ENCODE data around the gene HAUS7.
"Not testable (repeated sequence)": the region's sequence is repeated elsewhere in the genome, so short reads cannot be mapped to it uniquely, and the experiment has no call there.

DNA sequence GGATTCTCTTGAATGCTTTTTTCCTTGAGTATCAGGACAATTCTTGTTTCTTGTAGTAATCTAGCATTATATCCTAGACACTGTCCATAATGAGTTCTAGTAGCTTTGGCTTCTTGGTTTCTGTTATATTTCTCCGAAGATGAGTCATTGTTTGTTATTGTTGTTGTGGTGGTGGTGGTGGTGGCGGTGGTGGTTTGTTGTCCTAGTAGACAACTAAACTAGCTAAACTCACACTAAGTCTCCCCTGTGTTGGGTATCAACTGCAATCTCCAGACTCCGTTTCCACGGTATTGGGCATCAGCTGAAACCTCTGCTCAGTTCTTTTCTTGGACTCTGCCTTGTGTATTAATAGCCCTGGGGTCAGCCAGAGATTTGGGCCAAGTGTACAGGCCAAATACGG lies 66.0 kb downstream of the HAUS7 start:
- TF ChIP-seq, protein P1, sequence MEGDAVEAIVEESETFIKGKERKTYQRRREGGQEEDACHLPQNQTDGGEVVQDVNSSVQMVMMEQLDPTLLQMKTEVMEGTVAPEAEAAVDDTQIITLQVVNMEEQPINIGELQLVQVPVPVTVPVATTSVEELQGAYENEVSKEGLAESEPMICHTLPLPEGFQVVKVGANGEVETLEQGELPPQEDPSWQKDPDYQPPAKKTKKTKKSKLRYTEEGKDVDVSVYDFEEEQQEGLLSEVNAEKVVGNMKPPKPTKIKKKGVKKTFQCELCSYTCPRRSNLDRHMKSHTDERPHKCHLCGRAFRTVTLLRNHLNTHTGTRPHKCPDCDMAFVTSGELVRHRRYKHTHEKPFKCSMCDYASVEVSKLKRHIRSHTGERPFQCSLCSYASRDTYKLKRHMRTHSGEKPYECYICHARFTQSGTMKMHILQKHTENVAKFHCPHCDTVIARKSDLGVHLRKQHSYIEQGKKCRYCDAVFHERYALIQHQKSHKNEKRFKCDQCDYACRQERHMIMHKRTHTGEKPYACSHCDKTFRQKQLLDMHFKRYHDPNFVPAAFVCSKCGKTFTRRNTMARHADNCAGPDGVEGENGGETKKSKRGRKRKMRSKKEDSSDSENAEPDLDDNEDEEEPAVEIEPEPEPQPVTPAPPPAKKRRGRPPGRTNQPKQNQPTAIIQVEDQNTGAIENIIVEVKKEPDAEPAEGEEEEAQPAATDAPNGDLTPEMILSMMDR (IDR thresholded peaks at IDR 0.05): not testable (repeated sequence)
- TF ChIP-seq POLR2AphosphoS5 (IDR thresholded peaks at IDR 0.05; ENCODE audit: low read depth, low read length); TCF7L2 (IDR thresholded peaks at IDR 0.05; ENCODE audit: low read depth, low read length); SIN3A (IDR thresholded peaks at IDR 0.05; ENCODE audit: borderline replicate concordance, insufficient read depth, low read depth, low read length): not testable (repeated sequence)
- TF ChIP-seq, protein P2, sequence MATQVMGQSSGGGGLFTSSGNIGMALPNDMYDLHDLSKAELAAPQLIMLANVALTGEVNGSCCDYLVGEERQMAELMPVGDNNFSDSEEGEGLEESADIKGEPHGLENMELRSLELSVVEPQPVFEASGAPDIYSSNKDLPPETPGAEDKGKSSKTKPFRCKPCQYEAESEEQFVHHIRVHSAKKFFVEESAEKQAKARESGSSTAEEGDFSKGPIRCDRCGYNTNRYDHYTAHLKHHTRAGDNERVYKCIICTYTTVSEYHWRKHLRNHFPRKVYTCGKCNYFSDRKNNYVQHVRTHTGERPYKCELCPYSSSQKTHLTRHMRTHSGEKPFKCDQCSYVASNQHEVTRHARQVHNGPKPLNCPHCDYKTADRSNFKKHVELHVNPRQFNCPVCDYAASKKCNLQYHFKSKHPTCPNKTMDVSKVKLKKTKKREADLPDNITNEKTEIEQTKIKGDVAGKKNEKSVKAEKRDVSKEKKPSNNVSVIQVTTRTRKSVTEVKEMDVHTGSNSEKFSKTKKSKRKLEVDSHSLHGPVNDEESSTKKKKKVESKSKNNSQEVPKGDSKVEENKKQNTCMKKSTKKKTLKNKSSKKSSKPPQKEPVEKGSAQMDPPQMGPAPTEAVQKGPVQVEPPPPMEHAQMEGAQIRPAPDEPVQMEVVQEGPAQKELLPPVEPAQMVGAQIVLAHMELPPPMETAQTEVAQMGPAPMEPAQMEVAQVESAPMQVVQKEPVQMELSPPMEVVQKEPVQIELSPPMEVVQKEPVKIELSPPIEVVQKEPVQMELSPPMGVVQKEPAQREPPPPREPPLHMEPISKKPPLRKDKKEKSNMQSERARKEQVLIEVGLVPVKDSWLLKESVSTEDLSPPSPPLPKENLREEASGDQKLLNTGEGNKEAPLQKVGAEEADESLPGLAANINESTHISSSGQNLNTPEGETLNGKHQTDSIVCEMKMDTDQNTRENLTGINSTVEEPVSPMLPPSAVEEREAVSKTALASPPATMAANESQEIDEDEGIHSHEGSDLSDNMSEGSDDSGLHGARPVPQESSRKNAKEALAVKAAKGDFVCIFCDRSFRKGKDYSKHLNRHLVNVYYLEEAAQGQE (IDR thresholded peaks at IDR 0.05; ENCODE audit: insufficient read depth in 1 of 2, low read depth in 2 of 2, low read length in 1 of 2): not testable (repeated sequence)
